ENCODE data around the gene CEACAM21. TPM values are rescaled to one million over a fixed set of nuclear protein-coding genes. Genes with fewer than 3 reads are reported as not detected.

CEACAM21 gene
- polyA plus RNA-seq, 2 of the 4 experiments (the other 2 are of a cell fraction), result not detected

DNA sequence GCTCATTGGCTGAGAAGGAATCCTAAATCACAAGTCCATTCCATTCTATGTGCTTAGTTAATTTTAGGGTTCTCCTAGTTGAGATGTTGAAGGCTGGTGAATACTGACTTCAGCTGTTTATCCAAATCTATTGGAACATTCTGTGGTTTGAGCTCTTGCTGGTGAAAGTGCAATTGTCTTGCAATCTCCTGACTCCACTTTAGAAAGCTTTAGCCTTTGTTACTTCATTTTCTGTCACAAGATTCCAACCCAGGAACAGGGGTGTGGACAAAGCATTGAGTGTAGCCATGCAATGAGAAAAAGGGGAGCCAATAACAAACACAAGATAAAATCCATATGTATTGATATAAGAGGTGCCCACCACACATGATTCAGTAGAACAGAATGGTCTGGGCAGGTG lies 15.0 kb downstream of the CEACAM21 start:
- peak; percentile 87 for FAIRE-seq
- H3K4me2 ChIP-seq, result no peak overlapping the region
- H3K27ac ChIP-seq, result no peak overlapping the region
- CTCF ChIA-PET, result interaction anchor here (0.9 to 46.4 kb wide), 6 partner anchors 3 to 139 kb away, joined by 3 to 1358 read pairs (median 584); partner anchors contain the start of gene CEACAM21
- POLR2A ChIA-PET, result no interaction called here
- 0 out of 3 replicates have a peak, but pooled peaks cover 3% of the 10 kb centered on the region for H3K9me3 ChIP-seq
- H3K4me1 ChIP-seq, result no peaks in the 10 kb centered on the region
- no peak overlapping the region for H3K4me3 ChIP-seq
- ATAC-seq, result no peak
- TF ChIP-seq FOXS1 (CRISPR knock-in tag; IDR thresholded peaks at IDR 0.05) (no peak), NR3C1 (IDR thresholded peaks at IDR 0.05) (no peak), ZNF302 (CRISPR knock-in tag; IDR thresholded peaks at IDR 0.05) (no peak), ATOH8 (CRISPR knock-in tag; IDR thresholded peaks at IDR 0.05; ENCODE audit: low read depth) (no peak), CBX2 (IDR thresholded peaks at IDR 0.05; ENCODE audit: borderline replicate concordance, low read depth) (no peak), GATA3 (IDR thresholded peaks at IDR 0.05; ENCODE audit: borderline replicate concordance) (no peak), EP300 (IDR thresholded peaks at IDR 0.05) (no peak), E2F6 (IDR thresholded peaks at IDR 0.05; ENCODE audit: borderline replicate concordance, low read depth) (no peak), MAZ (IDR thresholded peaks at IDR 0.05; ENCODE audit: borderline replicate concordance, low read depth, low read length) (no peak), CEBPB (IDR thresholded peaks at IDR 0.05) (no peak), NPAS2 (CRISPR knock-in tag; IDR thresholded peaks at IDR 0.05; ENCODE audit: borderline replicate concordance) (no peak), KDM1A (IDR thresholded peaks at IDR 0.05; ENCODE audit: low read depth) (no peak), HEYL (CRISPR knock-in tag; IDR thresholded peaks at IDR 0.05) (no peak), PHF8 (IDR thresholded peaks at IDR 0.05; ENCODE audit: borderline replicate concordance, low read depth) (no peak), HDAC2 (IDR thresholded peaks at IDR 0.05) (no peak), HOXB13 (CRISPR knock-in tag; IDR thresholded peaks at IDR 0.05; ENCODE audit: low read depth) (no peak), RFX5 (IDR thresholded peaks at IDR 0.05) (no peak)
- TF ChIP-seq, protein P1, sequence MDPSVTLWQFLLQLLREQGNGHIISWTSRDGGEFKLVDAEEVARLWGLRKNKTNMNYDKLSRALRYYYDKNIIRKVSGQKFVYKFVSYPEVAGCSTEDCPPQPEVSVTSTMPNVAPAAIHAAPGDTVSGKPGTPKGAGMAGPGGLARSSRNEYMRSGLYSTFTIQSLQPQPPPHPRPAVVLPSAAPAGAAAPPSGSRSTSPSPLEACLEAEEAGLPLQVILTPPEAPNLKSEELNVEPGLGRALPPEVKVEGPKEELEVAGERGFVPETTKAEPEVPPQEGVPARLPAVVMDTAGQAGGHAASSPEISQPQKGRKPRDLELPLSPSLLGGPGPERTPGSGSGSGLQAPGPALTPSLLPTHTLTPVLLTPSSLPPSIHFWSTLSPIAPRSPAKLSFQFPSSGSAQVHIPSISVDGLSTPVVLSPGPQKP (IDR thresholded peaks at IDR 0.05; ENCODE audit: low read depth, low read length), result no peak
- TF ChIP-seq, protein P2, sequence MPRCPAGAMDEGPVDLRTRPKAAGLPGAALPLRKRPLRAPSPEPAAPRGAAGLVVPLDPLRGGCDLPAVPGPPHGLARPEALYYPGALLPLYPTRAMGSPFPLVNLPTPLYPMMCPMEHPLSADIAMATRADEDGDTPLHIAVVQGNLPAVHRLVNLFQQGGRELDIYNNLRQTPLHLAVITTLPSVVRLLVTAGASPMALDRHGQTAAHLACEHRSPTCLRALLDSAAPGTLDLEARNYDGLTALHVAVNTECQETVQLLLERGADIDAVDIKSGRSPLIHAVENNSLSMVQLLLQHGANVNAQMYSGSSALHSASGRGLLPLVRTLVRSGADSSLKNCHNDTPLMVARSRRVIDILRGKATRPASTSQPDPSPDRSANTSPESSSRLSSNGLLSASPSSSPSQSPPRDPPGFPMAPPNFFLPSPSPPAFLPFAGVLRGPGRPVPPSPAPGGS (IDR thresholded peaks at IDR 0.05), result no peak
- TF ChIP-seq, protein P3, sequence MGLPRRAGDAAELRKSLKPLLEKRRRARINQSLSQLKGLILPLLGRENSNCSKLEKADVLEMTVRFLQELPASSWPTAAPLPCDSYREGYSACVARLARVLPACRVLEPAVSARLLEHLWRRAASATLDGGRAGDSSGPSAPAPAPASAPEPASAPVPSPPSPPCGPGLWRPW (IDR thresholded peaks at IDR 0.05), result no peak
- no peak for DNase-seq (ENCODE audit: low read depth in 1 of 2, low spot score in 1 of 2)

- ChIA-PET POLR2A (interaction anchor here (0.7 kb wide), 1 partner anchor 153 kb away, joined by 3 read pairs; no protein-coding TSS in a partner anchor), CTCF (interaction anchor here (2.0 to 46.4 kb wide), 4 partner anchors 4 to 144 kb away, joined by 6 to 1153 read pairs (median 635); partner anchors contain the start of gene CEACAM21)
- Histone ChIP-seq H3K4me1 (no peaks in the 10 kb centered on the region), H3K9me3 (0 out of 3 replicates have a peak, but pooled peaks cover 3% of the 10 kb centered on the region), H3K4me3 (no peak overlapping the region), H3K4me2 (no peak overlapping the region), H3K27ac (no peak overlapping the region)
- no peak for DNase-seq (ENCODE audit: low read depth in 1 of 2, low spot score in 1 of 2)
- no peak for FAIRE-seq
- no peak for ATAC-seq
- WGBS (ENCODE audit: missing lambda C conversion rate), result 8% methylated on average over 5 of the region's 5 CpGs
- TF ChIP-seq, protein P4, sequence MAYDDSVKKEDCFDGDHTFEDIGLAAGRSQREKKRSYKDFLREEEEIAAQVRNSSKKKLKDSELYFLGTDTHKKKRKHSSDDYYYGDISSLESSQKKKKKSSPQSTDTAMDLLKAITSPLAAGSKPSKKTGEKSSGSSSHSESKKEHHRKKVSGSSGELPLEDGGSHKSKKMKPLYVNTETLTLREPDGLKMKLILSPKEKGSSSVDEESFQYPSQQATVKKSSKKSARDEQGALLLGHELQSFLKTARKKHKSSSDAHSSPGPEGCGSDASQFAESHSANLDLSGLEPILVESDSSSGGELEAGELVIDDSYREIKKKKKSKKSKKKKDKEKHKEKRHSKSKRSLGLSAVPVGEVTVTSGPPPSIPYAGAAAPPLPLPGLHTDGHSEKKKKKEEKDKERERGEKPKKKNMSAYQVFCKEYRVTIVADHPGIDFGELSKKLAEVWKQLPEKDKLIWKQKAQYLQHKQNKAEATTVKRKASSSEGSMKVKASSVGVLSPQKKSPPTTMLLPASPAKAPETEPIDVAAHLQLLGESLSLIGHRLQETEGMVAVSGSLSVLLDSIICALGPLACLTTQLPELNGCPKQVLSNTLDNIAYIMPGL (CRISPR knock-in tag; IDR thresholded peaks at IDR 0.05; ENCODE audit: borderline replicate concordance), result no peak
- TF ChIP-seq FOSL2 (IDR thresholded peaks at IDR 0.05) (no peak), FOSL2 (CRISPR knock-in tag; IDR thresholded peaks at IDR 0.05) (no peak), HDAC2 (IDR thresholded peaks at IDR 0.05) (no peak), SREBF2 (IDR thresholded peaks at IDR 0.05) (no peak), NR3C1 (IDR thresholded peaks at IDR 0.05) (no peak), JUNB (IDR thresholded peaks at IDR 0.05) (no peak), KDM5A (IDR thresholded peaks at IDR 0.05) (no peak), MYC (IDR thresholded peaks at IDR 0.05; ENCODE audit: borderline replicate concordance, low read length) (no peak), MAZ (IDR thresholded peaks at IDR 0.05; ENCODE audit: borderline replicate concordance, low read depth, low read length) (no peak), RARB (CRISPR knock-in tag; IDR thresholded peaks at IDR 0.05) (no peak), ZFP36 (IDR thresholded peaks at IDR 0.05; ENCODE audit: borderline replicate concordance, partially characterized antibody) (no peak), MAX (IDR thresholded peaks at IDR 0.05) (no peak), HOXB13 (CRISPR knock-in tag; IDR thresholded peaks at IDR 0.05; ENCODE audit: low read depth) (no peak), RAD21 (conservative IDR thresholded peaks at IDR 0.05 in 1 of 2, IDR thresholded peaks at IDR 0.05 in 1 of 2) (no peak), HOXA7 (CRISPR knock-in tag; IDR thresholded peaks at IDR 0.05) (no peak), EHF (CRISPR knock-in tag; IDR thresholded peaks at IDR 0.05) (no peak)
Observed at GRCh38 chr19:41591951-41592562, 16.1 kb downstream of the CEACAM21 start.

Data from A549 (cell line).